ENCODE measurements around the gene GDAP1L1.
"Not testable (repeated sequence)": the region's sequence is repeated elsewhere in the genome, so short reads cannot be mapped to it uniquely, and the experiment has no call there.

The GDAP1L1 gene

DNA sequence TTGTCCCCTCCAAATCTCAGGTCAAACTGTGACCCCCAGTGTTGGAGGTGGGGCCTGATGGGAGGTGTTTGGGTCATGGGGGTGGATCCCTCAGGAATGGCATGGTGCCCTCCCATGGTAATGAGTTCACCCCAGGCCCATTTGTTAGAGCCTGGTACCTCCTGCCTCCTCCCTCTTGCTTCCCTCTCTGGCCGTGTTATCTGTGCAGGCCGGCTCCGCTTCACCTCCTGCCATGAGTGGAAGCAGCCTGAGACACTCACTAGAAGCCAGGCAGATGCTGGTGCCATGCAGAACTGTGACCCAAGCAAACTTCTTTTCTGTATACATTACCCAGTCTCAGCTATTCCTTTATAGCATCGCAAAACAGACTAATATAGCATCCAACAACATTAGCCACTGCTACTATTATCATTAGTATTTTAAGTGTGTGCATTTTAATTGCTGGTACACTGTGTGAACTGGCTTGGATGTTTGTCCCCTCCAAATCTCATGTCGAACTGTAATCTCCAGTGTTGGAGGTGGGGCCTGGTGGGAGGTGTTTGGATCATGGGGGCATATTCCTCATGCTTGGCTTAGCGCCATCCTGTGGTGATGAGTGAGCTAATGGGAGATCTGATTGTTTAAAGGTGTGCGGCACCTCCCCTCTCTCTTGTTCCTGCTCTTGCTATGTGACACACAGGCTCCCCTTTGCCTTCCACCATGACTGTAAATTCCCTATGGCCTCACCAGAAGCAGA lies 24.3 kb upstream of the GDAP1L1 start:
- in situ Hi-C loops (cut with HindIII; ENCODE audit: low sequenced_read_pairs), result no loop called here
- DNase-seq (ENCODE audit: low read depth, low spot score), result no peak
- TF ChIP-seq, protein P1, sequence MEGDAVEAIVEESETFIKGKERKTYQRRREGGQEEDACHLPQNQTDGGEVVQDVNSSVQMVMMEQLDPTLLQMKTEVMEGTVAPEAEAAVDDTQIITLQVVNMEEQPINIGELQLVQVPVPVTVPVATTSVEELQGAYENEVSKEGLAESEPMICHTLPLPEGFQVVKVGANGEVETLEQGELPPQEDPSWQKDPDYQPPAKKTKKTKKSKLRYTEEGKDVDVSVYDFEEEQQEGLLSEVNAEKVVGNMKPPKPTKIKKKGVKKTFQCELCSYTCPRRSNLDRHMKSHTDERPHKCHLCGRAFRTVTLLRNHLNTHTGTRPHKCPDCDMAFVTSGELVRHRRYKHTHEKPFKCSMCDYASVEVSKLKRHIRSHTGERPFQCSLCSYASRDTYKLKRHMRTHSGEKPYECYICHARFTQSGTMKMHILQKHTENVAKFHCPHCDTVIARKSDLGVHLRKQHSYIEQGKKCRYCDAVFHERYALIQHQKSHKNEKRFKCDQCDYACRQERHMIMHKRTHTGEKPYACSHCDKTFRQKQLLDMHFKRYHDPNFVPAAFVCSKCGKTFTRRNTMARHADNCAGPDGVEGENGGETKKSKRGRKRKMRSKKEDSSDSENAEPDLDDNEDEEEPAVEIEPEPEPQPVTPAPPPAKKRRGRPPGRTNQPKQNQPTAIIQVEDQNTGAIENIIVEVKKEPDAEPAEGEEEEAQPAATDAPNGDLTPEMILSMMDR (IDR thresholded peaks at IDR 0.05; ENCODE audit: low read depth, low read length), result no peak
- no peak overlapping the region for H3K4me3 ChIP-seq (ENCODE audit: low read depth, low read length)

GRCh38 chr20:44223721-44224120 lies 23.4 kb upstream of the GDAP1L1 start:
- in situ Hi-C loops (cut with HindIII; ENCODE audit: low sequenced_read_pairs), result no loop called here
- DNase-seq (ENCODE audit: low read depth, low spot score), result no peak
- TF ChIP-seq, protein P1 (IDR thresholded peaks at IDR 0.05; ENCODE audit: low read depth, low read length), result no peak
- H3K4me3 ChIP-seq (ENCODE audit: low read depth, low read length), result no peak overlapping the region

GRCh38 chr20:44224637-44225036 lies 22.5 kb upstream of the GDAP1L1 start:
- in situ Hi-C loops (cut with HindIII; ENCODE audit: low sequenced_read_pairs), result no loop called here
- no peak for DNase-seq (ENCODE audit: low read depth, low spot score)
- TF ChIP-seq, protein P1 (IDR thresholded peaks at IDR 0.05; ENCODE audit: low read depth, low read length), result no peak
- H3K4me3 ChIP-seq (ENCODE audit: low read depth, low read length), result no peak overlapping the region

DNA sequence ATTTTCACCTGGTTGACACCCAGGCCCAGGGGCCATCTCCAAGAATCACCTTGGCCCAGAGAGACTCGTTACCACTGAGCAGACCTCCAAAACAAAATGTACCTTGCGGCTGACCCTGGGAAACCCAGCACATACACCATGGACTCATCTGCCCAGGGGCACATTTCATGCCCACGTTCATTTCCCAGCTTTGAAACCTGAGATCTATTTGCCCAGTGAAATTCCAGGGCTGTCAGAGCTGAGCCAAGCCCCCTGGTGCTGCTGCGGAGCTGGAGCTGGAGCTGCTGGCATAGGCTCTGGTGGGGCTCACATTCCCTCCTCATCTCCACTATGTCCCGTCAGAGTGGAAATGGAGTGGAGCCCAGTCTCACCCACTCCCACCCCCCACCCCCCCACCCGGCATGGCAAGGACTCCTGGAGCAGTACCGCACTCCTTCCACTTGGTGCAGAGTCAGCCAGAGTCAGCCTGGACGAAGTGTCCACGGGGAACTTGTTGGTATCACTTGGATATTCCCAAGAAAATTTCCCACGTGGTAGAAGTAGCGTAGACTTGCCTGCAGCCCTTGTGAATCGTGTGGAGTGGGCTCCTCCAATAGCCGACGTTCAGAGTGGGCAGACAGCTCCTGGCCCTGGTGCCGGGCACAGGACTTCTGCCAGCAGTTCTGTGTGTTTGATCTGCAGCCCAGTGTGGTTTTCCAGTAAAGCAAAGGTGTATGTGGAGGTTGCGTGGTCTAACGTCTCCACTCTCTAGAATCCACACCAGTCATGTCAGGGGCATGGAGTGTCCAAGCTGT lies 18.4 kb upstream of the GDAP1L1 start:
- in situ Hi-C loops (cut with HindIII; ENCODE audit: low sequenced_read_pairs), result no loop called here

GRCh38 chr20:44231193-44231592 lies 15.9 kb upstream of the GDAP1L1 start:
- no peak overlapping the region for H3K4me3 ChIP-seq (ENCODE audit: low read depth, low read length)
- TF ChIP-seq, protein P1 (IDR thresholded peaks at IDR 0.05; ENCODE audit: low read depth, low read length), result no peak
- DNase-seq (ENCODE audit: low read depth, low spot score), result no peak
- in situ Hi-C loops (cut with HindIII; ENCODE audit: low sequenced_read_pairs), result no loop called here

More for the DNA sequence above, 18.4 kb upstream of the GDAP1L1 start:
- DNase-seq (ENCODE audit: low read depth, low spot score), result no peak
- H3K4me3 ChIP-seq (ENCODE audit: low read depth, low read length), result no peak overlapping the region
- TF ChIP-seq, protein P1 (IDR thresholded peaks at IDR 0.05; ENCODE audit: low read depth, low read length), result no peak

DNA sequence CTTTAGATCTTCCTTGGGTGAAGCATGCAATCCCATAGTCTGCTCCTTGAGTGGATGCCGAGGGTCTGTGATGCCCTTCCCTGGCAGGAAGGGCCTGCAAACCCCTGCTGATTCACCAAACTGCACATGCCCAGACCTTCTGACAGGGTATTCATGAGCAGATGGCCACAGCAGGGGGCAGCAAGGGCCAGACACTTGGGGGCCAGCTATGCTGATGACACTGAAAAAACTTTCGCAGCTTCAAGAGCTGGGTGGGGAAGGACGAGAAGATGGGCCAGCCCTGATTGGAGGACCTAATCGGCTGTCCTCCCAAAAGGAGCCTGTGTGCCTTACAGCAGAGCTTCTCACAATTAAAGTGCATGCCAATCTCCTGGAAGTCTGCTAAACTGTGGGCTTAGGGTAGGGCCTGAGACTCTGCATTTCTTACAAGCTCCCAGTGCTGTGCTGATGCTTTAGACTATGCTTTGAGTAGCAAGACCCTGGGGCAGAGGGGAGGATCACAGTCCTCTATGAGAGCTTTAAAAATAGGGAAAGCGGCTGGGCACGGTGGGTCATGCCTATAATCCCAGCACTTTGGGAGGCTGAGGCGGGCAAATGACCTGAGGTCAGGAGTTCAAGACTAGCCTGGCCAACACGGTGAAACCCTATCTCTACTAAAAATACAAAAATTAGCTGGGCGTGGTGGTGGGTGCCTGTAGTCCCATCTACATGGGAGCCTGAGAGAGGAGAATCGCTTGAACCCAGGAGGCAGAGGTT lies 15.2 kb upstream of the GDAP1L1 start:
- in situ Hi-C loops (cut with HindIII; ENCODE audit: low sequenced_read_pairs), result no loop called here
- H3K4me3 ChIP-seq (ENCODE audit: low read depth, low read length), result no peak overlapping the region
- TF ChIP-seq, protein P1 (IDR thresholded peaks at IDR 0.05; ENCODE audit: low read depth, low read length), result no peak
- DNase-seq (ENCODE audit: low read depth, low spot score), result no peak

GRCh38 chr20:44232469-44232856 lies 14.6 kb upstream of the GDAP1L1 start:
- in situ Hi-C loops (cut with HindIII; ENCODE audit: low sequenced_read_pairs); H3K4me3 ChIP-seq (ENCODE audit: low read depth, low read length); DNase-seq (ENCODE audit: low read depth, low spot score): not testable (repeated sequence)
